Right lobe of liver (tissue), 6 donors: ENCODE measurements around the gene CCNT1. TPM values are rescaled to one million over a fixed set of nuclear protein-coding genes. Genes with fewer than 3 reads are reported as not detected.
"Not testable (repeated sequence)": the region's sequence is repeated elsewhere in the genome, so short reads cannot be mapped to it uniquely, and the experiment has no call there.

Source experiments
- ATAC-seq, 4 donors: fragments of 200-7000 bp; cut with Tn5 transposase; one replicate each; pipeline ENCODE4 v1.9.1; 2020; ENCODE audit warnings: mild to moderate bottlenecking in 4 of 4, moderate library complexity in 4 of 4
- DNase-seq, 3 donors: peaks; one replicate each; pipeline ENCODE4 v3.0.0-alpha.2; 2020
- H3K27ac ChIP-seq, 3 donors: fragments of 200-600 bp; one replicate each; pipeline ENCODE4 v1.8.0; 2022
- H3K27me3 ChIP-seq, 2 donors: fragments of 200-600 bp; one replicate each; pipeline ENCODE4 v1.8.0; 2022
- H3K36me3 ChIP-seq, 4 donors: fragments of 200-600 bp; sonication (generic) in 1 of 4; one replicate each; pipeline versions ENCODE4 v1.5.1 to v1.8.0; 2017 to 2022; ENCODE audit warnings: control low read depth in 1 of 4
- H3K4me1 ChIP-seq, 4 donors: fragments of 200-600 bp; sonication (generic) in 1 of 4; one replicate each; pipeline versions ENCODE4 v1.5.1 to v1.8.0; 2017 to 2022; ENCODE audit warnings: control low read depth in 1 of 4
- H3K4me3 ChIP-seq, 3 donors: fragments of 200-600 bp; one replicate each; pipeline ENCODE4 v1.8.0; 2022
- H3K9me3 ChIP-seq, 4 donors: fragments of 200-600 bp; sonication (generic) in 1 of 4; one replicate each; pipeline versions ENCODE4 v1.5.1 to v1.8.0; 2017 to 2022; ENCODE audit warnings: control low read depth in 1 of 4
- POLR2A ChIP-seq: fragments of 450-650 bp; IDR thresholded peaks from one replicate; pipeline ENCODE4 v1.6.1; 2017; ENCODE audit warnings: antibody characterized with exemption, mild to moderate bottlenecking
- WGBS: methylation state at CpG from one replicate; pipeline ENCODE4 v1.1.6; 2018; ENCODE audit warnings: low coverage, low lambda C conversion rate; ENCODE audit not compliant: insufficient coverage; ENCODE audit errors: missing lambda C conversion rate; 5-methylcytosine and 5-hydroxymethylcytosine counted together
- intact Hi-C, 2 donors: fragments of 100-400 bp; cut with DNase I; formaldehyde crosslinking; loops; one replicate each; pipeline versions ENCODE4 v1.11.2 to v1.14.1; 2022
- total RNA-seq, 6 experiments: library from RNA; depleted of rRNA in 2 of 6; stranded (reverse); fragments of >200 nt in 2 of 6; fragmentation: NEBNext Ultra II Directional in 3 of 6; extraction: Animal tissue kit (Norgen Biotek cat#: 25700) in 3 of 6; gene quantifications; one replicate each; pipeline versions ENCODE4 v1.1.0 to v1.2.4, GENCODE V29; 2016 to 2023
- TF ChIP-seq, protein P1 (sequence below), 4 donors: fragments of 200-600 bp in 3 of 4; fragments of 450-650 bp in 1 of 4; IDR thresholded peaks; one replicate each; pipeline versions ENCODE4 v1.5.1 to v1.8.0; 2016 to 2022; ENCODE audit warnings: antibody characterized with exemption in 4 of 4, mild to moderate bottlenecking in 2 of 4
- donor health status: DM: no; HTN: yes; CAD: no.
- donor health status: DM: no; HTN: no; CAD: no.
- donor health status: DM: no; HTN: no; CAD: no.
- donor health status: DM: no; HTN: yes; CAD: no.
- donor health status: DM: no; HTN: yes; CAD: no.

CCNT1 gene
- total RNA-seq, 6 experiments from 2014 or later, result 10.7 to 18.9 (median 13.9) TPM

DNA sequence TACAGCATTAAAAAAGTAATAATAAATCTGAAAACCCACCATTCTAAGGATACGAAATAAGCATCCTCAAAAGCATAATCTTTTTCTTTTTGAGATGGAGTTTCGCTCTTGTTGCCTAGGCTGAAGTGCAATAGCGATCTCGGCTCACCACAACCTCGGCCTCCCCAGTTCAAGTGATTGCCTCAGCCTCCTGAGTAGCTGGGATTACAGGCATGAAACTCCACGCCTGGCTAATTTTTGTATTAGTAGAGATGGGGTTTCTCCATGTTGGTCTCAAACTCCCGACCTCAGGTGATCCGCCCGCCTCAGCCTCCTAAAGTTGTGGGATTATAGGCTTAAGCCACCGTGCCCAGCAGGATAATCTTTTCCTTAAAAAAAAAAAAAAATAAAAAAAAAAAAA lies 4.3 kb downstream of the CCNT1 start:
- no peak overlapping the region for H3K4me3 ChIP-seq
- no peak for ATAC-seq
- TF ChIP-seq, protein P1, sequence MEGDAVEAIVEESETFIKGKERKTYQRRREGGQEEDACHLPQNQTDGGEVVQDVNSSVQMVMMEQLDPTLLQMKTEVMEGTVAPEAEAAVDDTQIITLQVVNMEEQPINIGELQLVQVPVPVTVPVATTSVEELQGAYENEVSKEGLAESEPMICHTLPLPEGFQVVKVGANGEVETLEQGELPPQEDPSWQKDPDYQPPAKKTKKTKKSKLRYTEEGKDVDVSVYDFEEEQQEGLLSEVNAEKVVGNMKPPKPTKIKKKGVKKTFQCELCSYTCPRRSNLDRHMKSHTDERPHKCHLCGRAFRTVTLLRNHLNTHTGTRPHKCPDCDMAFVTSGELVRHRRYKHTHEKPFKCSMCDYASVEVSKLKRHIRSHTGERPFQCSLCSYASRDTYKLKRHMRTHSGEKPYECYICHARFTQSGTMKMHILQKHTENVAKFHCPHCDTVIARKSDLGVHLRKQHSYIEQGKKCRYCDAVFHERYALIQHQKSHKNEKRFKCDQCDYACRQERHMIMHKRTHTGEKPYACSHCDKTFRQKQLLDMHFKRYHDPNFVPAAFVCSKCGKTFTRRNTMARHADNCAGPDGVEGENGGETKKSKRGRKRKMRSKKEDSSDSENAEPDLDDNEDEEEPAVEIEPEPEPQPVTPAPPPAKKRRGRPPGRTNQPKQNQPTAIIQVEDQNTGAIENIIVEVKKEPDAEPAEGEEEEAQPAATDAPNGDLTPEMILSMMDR (IDR thresholded peaks at IDR 0.05), result no peak
- no peak for TF ChIP-seq POLR2A
- peaks cover 0 to 16% (median 10%) of the 10 kb centered on the region in 4 donors for H3K4me1 ChIP-seq
- no peak for DNase-seq
- H3K27ac ChIP-seq, result no peak overlapping the region
- H3K27me3 ChIP-seq, result no peaks in the 10 kb centered on the region
- 95% methylated on average over 9 of the region's 10 CpGs for WGBS
- H3K9me3 ChIP-seq, result no peaks in the 10 kb centered on the region
- intact Hi-C loops, result no loop called here
- H3K36me3 ChIP-seq, result peaks cover 0 to 47% (median 5%) of the 10 kb centered on the region in 4 donors

DNA sequence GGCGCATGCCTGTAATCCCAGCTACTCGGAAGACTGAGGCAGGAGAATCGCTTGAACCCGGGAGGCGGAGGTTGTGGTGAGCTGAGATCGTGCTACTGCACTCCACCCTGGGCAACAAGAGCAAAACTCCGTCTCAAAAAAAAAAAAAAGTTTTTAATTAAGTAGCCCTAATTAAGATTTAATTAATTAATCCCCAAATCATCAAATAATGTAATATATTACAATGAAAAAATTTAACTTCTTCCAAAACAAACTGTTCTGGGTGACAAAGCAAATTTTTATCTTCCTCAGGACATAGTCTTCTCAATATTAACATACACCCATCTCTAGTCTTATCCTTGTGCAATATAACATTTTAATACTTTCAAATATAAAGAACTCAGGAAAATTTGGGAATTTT lies 17.7 kb downstream of the CCNT1 start:
- DNase-seq, intact Hi-C loops, H3K27ac ChIP-seq, H3K27me3 ChIP-seq, ATAC-seq, H3K4me3 ChIP-seq, H3K9me3 ChIP-seq, H3K4me1 ChIP-seq: not testable (repeated sequence)
- H3K36me3 ChIP-seq, result peaks cover 0 to 76% (median 21%) of the 10 kb centered on the region in 4 donors
- 98% methylated on average over 7 of the region's 7 CpGs for WGBS

DNA sequence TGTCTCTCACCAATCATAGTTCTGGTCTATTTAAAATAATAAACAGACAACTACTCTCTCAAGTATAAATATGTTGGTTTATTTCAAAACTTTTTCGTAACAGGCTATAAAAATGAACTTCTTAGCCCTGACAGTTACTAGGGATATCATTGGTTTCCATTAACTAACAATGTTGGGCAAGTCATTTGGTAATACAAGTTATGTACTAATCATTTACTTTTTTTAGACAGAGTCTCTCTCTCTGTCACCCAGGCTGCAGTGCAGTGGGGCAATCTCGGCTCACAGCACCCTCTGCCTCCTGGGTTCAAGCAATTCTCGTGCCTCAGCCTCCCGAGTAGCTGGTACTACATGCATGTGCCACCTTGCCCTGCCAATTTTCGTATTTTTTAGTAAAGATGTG lies 19.9 kb downstream of the CCNT1 start:
- intact Hi-C loops, result no loop called here
- TF ChIP-seq, protein P1 (IDR thresholded peaks at IDR 0.05), result no peak
- TF ChIP-seq POLR2A, result no peak
- ATAC-seq (no peak), DNase-seq (no peak)
- Histone ChIP-seq H3K36me3 (peaks cover 0 to 72% (median 30%) of the 10 kb centered on the region in 4 donors), H3K4me3 (no peak overlapping the region), H3K27me3 (no peaks in the 10 kb centered on the region), H3K27ac (no peak overlapping the region), H3K9me3 (no peaks in the 10 kb centered on the region), H3K4me1 (no peaks in the 10 kb centered on the region)
- 77% methylated on average over 5 of the region's 5 CpGs for WGBS

DNA sequence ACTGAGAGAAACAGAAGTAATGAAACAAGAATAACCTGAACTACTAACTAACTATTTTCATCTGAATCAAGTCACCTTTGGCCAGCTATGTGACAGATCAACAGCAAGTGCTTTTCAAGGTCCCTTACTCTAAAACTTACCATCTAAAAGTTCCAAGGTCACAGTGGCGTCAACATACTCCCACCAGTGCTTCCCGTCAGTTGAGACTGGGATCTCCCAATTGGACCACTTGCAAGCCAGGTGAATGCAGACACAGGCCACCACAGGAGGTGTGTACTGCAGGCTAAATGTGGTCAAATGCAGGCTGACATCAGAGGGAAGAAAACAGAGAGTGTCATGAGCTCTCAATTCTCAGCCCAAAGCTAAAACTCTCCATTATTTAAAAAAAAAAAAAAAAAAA lies 20.6 kb downstream of the CCNT1 start:
- no peak for DNase-seq
- Histone ChIP-seq H3K4me1 (no peaks in the 10 kb centered on the region), H3K36me3 (peaks cover 0 to 72% (median 30%) of the 10 kb centered on the region in 4 donors)

DNA sequence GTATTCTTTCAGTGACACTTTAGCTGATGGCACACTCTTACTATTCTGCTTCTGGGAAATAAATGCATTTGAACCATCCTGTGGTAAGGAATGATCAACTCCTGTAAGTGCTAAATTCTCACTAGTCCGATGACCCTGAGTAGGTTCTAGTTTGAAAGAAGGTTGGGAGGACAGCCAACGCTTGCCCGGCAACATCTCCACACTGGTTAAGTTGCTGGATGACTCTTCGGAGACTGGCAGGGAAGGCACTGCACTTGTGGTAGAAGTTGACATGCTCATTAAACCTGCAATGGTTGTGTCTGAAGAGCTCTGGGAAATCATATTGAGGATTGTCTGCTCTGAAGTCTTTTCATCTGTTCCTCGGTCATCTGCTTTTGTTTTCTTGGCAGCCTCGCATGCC lies 22.5 kb downstream of the CCNT1 start:
- no peaks in the 10 kb centered on the region for H3K27me3 ChIP-seq
- no peak for ATAC-seq
- 99% methylated on average over 5 of the region's 6 CpGs for WGBS
- TF ChIP-seq POLR2A, result no peak
- TF ChIP-seq, protein P1 (IDR thresholded peaks at IDR 0.05), result no peak
- H3K4me3 ChIP-seq, result no peak overlapping the region
- intact Hi-C loops, result no loop called here
- no peak for DNase-seq
- H3K36me3 ChIP-seq, result peaks cover 0 to 57% (median 31%) of the 10 kb centered on the region in 4 donors
- H3K9me3 ChIP-seq, result no peaks in the 10 kb centered on the region
- no peak overlapping the region for H3K27ac ChIP-seq
- H3K4me1 ChIP-seq, result no peaks in the 10 kb centered on the region

More for the DNA sequence above, 20.6 kb downstream of the CCNT1 start:
- ATAC-seq, result no peak
- H3K27me3 ChIP-seq, result no peaks in the 10 kb centered on the region
- no peak overlapping the region for H3K27ac ChIP-seq
- WGBS, result 86% methylated on average over 2 of the region's 2 CpGs
- H3K4me3 ChIP-seq, result no peak overlapping the region
- no peaks in the 10 kb centered on the region for H3K9me3 ChIP-seq
- intact Hi-C loops, result no loop called here
- TF ChIP-seq, protein P1 (IDR thresholded peaks at IDR 0.05), result no peak
- TF ChIP-seq POLR2A, result no peak
